BJ (cell line): ENCODE data around the gene FXYD1. TPM values are rescaled to one million over a fixed set of nuclear protein-coding genes. Genes with fewer than 3 reads are reported as not detected.

Experiments used
- CTCF ChIA-PET: fragments of 350-600 bp; formaldehyde crosslinking; extraction: SDS; loops from one replicate; lab custom pipeline; 2021; ENCODE audit warnings: antibody characterized with exemption, inconsistent platforms; lab: Yijun Ruan, JAX
- POLR2A ChIA-PET: fragments of 300-600 bp; sonication (Branson Sonifier 250); formaldehyde crosslinking; extraction: SDS; loops from one replicate; lab custom pipeline; 2021; ENCODE audit warnings: antibody characterized with exemption; lab: Charles Lee
- DNase-seq: peaks from one replicate; pipeline ENCODE4 v3.0.0-alpha.2; 2011; ENCODE audit warnings: low read depth
- H3K27me3 ChIP-seq: 2 replicates; pipeline ENCODE4 v1.6.0; 2011; ENCODE audit warnings: low read length; ENCODE audit not compliant: control insufficient read depth, insufficient read depth
- H3K36me3 ChIP-seq: 2 replicates; pipeline ENCODE4 v1.5.1; 2011; ENCODE audit warnings: low read length; ENCODE audit not compliant: control insufficient read depth, insufficient read depth
- H3K4me3 ChIP-seq: 2 replicates; pipeline ENCODE4 v1.5.1; 2011; ENCODE audit warnings: low read depth, mild to moderate bottlenecking, control low read depth, low read length
- CTCF ChIP-seq: IDR thresholded peaks from 2 replicates; pipeline ENCODE4 v1.5.1; 2011; ENCODE audit warnings: low read depth, mild to moderate bottlenecking, control low read depth, inconsistent platforms, low read length, moderate library complexity; ENCODE audit not compliant: insufficient read depth
- polyA plus RNA-seq: library from polyadenylated mRNA; depleted of rRNA; stranded (reverse); fragments of >200 nt; gene quantifications from 2 replicates; pipeline ENCODE4 v1.2.3, GENCODE V29; 2011

FXYD1 gene
- polyA plus RNA-seq, 1 experiment, result 4.0 TPM

GRCh38 chr19:35104361-35104760 lies 34.3 kb upstream of the FXYD1 start:
- H3K4me3 ChIP-seq, result no peak overlapping the region
- TF ChIP-seq CTCF, result no peak
- H3K36me3 ChIP-seq, result no peaks in the 10 kb centered on the region
- DNase-seq, result no peak
- POLR2A ChIA-PET, result no interaction called here
- H3K27me3 ChIP-seq, result no peaks in the 10 kb centered on the region
- CTCF ChIA-PET, result interaction anchor here (1.9 kb wide), 1 partner anchor 10 kb away, joined by 6 read pairs; no protein-coding TSS in a partner anchor

GRCh38 chr19:35105047-35105410 lies 33.6 kb upstream of the FXYD1 start:
- Histone ChIP-seq H3K4me3 (no peak overlapping the region), H3K27me3 (no peaks in the 10 kb centered on the region), H3K36me3 (no peaks in the 10 kb centered on the region)
- no peak for TF ChIP-seq CTCF
- POLR2A ChIA-PET, result no interaction called here
- DNase-seq, result no peak
- CTCF ChIA-PET, result interaction anchor here (1.9 kb wide), 1 partner anchor 9 kb away, joined by 6 read pairs; no protein-coding TSS in a partner anchor

GRCh38 chr19:35105411-35106290 lies 33.0 kb upstream of the FXYD1 start:
- ChIA-PET POLR2A (no interaction called here), CTCF (interaction anchor here (0.6 to 1.2 kb wide), 3 partner anchors 10 to 956 kb away, joined by 3 to 4 read pairs (median 3); partner anchors contain the start of gene FXYD3)
- TF ChIP-seq CTCF, result no peak
- no peaks in the 10 kb centered on the region for H3K27me3 ChIP-seq
- H3K36me3 ChIP-seq, result no peaks in the 10 kb centered on the region
- no peak for DNase-seq
- no peak overlapping the region for H3K4me3 ChIP-seq

- Histone ChIP-seq H3K27me3 (no peaks in the 10 kb centered on the region), H3K36me3 (no peaks in the 10 kb centered on the region), H3K4me3 (no peak overlapping the region)
- no peak for DNase-seq
- POLR2A ChIA-PET, result no interaction called here
- TF ChIP-seq CTCF, result no peak
- CTCF ChIA-PET, result interaction anchor here (0.6 to 1.3 kb wide), 4 partner anchors 10 to 955 kb away, joined by 3 to 5 read pairs (median 4); partner anchors contain the start of gene FXYD3
These were observed 32.4 kb upstream of the FXYD1 start for GRCh38 chr19:35106291-35106583.

GRCh38 chr19:35106898-35107541 lies 31.6 kb upstream of the FXYD1 start:
- ChIA-PET POLR2A (no interaction called here), CTCF (interaction anchor here (1.2 to 1.3 kb wide), 3 partner anchors 9 to 93 kb away, joined by 3 to 5 read pairs (median 4); partner anchors contain the start of gene FXYD3)
- no peak for DNase-seq
- H3K36me3 ChIP-seq, result no peaks in the 10 kb centered on the region
- no peak overlapping the region for H3K4me3 ChIP-seq
- no peak for TF ChIP-seq CTCF
- no peaks in the 10 kb centered on the region for H3K27me3 ChIP-seq
